ENCODE data around the gene GRHPR.

The GRHPR gene

DNA sequence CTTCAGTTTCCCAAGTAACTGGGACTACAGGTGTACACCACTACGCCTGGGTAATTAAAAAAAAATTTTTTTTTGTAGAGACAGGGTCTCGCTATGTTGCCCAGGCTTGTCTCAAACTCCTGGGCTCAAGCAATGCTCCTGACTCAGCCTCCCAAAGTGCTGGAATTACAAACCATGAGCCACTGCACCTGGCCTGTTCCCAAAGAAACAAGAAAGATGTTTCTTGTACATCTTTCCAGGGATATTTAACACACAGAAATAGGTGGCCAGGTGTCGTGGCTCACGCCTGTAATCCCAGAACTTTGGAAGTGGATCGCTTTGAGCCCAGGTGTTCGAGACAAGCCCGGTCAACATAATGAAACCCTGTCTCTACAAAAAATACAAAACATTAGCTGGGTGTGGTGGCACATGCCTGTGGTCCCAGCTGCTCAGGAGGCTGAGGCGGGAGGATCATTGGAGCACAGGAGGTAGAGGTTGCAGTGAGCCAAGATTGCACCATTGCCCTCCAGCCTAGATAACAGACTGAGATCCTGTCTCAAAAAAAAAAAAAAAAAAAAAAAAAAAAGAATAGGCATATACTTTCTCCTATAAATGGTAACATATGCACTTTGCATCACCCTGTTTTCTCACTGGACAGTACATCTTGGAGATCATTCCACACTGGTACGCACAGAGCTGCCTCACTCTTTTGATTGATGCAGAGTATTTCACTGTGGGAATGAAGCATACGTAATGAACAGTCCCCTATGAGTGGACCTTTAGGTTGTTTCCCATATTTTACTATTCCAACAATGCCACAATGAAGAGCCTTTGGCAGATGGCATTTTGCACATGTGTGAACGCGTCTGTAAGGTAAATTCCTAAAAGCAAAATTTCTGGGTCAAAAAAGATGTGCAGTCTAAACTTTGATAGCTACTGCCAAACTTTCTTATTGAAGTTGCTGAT, 2.0 kb upstream of the GRHPR start:
- Mint-ChIP-seq H3K36me3 (ENCODE audit: low read depth) (no peaks in the 10 kb centered on the region), H3K27me3 (ENCODE audit: low read depth) (no peaks in the 10 kb centered on the region), H3K9me3 (no peaks in the 10 kb centered on the region), H3K4me1 (peaks cover 18% of the 10 kb centered on the region), H3K27ac (no peak overlapping the region), H3K4me3 (peak overlapping the region in 2 of 3 experiments; percentile 30 to 68)
- TF ChIP-seq, protein P1, sequence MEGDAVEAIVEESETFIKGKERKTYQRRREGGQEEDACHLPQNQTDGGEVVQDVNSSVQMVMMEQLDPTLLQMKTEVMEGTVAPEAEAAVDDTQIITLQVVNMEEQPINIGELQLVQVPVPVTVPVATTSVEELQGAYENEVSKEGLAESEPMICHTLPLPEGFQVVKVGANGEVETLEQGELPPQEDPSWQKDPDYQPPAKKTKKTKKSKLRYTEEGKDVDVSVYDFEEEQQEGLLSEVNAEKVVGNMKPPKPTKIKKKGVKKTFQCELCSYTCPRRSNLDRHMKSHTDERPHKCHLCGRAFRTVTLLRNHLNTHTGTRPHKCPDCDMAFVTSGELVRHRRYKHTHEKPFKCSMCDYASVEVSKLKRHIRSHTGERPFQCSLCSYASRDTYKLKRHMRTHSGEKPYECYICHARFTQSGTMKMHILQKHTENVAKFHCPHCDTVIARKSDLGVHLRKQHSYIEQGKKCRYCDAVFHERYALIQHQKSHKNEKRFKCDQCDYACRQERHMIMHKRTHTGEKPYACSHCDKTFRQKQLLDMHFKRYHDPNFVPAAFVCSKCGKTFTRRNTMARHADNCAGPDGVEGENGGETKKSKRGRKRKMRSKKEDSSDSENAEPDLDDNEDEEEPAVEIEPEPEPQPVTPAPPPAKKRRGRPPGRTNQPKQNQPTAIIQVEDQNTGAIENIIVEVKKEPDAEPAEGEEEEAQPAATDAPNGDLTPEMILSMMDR (IDR thresholded peaks at IDR 0.05; ENCODE audit: unreplicated experiment in 3 of 3): no peak

DNA sequence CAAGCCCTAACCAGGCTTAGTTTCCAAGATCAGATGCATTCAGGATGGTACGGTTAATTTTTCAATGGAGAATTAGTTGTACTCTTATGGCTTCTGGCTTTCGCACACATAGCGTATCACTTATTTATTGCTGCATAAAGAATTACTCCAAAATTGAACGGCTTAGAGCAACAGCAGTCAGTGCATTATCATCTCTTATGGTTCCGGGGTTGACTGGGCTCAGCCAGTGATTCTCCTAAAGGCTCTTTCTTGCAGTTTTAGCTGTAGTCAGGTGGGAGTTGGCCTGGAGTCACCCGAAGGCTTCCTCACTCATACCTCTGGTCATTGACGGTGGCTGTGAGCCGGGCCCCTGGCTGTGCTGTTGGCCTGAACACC, 595 bp upstream of the GRHPR start:
- Mint-ChIP-seq H3K27me3 (ENCODE audit: low read depth) (no peaks in the 10 kb centered on the region), H3K9me3 (no peaks in the 10 kb centered on the region), H3K27ac (peak overlapping the region; percentile 89 to 99 (median 90)), H3K4me3 (peak overlapping the region; percentile 98 to 99 (median 99)), H3K4me1 (peaks cover 18% of the 10 kb centered on the region), H3K36me3 (ENCODE audit: low read depth) (peaks cover 12% of the 10 kb centered on the region)
- TF ChIP-seq, protein P1 (IDR thresholded peaks at IDR 0.05; ENCODE audit: unreplicated experiment in 3 of 3): no peak

DNA sequence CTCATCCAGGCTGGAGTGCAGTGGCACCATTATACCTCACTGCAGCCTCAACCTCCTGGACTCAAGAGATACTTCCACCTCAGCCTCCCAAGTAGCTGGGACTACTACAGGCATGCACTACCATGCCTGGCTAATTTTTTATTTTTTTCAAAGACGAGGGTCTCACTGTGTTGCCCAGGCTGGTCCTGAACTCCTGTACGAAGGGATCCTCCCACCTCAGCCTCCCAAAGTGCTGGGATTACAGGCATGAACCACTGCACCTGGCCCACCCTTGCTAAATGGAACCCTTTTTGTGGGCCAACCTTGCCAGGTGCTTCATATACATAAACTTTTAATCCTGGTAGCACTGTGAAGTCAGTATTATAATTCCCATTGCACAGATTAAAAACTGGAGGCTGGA, 1.0 kb downstream of the GRHPR start:
- TF ChIP-seq, protein P1 (IDR thresholded peaks at IDR 0.05; ENCODE audit: unreplicated experiment in 3 of 3): no peak
- no peaks in the 10 kb centered on the region for H3K27me3 Mint-ChIP-seq (ENCODE audit: low read depth)

DNA sequence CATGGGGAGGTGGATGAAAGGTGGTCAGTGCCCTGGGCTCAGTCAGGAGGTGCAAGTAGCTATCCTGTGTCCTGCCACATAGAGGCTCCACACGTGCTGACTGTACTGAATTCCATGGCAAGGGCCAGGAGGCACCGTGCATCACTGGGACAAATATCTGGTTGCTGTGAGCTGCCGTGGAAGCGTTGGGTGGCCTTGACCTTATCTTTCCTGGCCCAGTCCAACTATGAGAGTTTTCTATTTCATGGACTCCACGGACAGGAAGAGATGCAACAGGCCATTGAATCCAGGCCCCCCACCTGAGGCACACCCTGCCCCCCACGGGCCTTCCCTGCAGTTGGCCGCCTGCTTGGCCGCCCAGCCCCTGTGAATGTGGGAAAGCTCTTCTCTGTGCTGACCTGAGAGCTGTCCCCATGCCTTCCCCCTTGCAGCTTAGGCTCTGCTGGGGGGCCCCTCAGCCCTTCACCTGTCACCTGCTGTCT, 1.7 kb downstream of the GRHPR start:
- TF ChIP-seq, protein P1 (IDR thresholded peaks at IDR 0.05; ENCODE audit: unreplicated experiment in 3 of 3): no peak
- H3K27ac Mint-ChIP-seq: peak overlapping the region in 1 of 3 experiments; percentile 90

More for the DNA sequence above, 1.0 kb downstream of the GRHPR start:
- Mint-ChIP-seq H3K36me3 (ENCODE audit: low read depth) (peaks cover 23% of the 10 kb centered on the region), H3K9me3 (no peaks in the 10 kb centered on the region), H3K4me3 (peak overlapping the region; percentile 98 to 99 (median 99)), H3K27ac (peak overlapping the region; percentile 89 to 99 (median 90)), H3K4me1 (peaks cover 18% of the 10 kb centered on the region)

DNA sequence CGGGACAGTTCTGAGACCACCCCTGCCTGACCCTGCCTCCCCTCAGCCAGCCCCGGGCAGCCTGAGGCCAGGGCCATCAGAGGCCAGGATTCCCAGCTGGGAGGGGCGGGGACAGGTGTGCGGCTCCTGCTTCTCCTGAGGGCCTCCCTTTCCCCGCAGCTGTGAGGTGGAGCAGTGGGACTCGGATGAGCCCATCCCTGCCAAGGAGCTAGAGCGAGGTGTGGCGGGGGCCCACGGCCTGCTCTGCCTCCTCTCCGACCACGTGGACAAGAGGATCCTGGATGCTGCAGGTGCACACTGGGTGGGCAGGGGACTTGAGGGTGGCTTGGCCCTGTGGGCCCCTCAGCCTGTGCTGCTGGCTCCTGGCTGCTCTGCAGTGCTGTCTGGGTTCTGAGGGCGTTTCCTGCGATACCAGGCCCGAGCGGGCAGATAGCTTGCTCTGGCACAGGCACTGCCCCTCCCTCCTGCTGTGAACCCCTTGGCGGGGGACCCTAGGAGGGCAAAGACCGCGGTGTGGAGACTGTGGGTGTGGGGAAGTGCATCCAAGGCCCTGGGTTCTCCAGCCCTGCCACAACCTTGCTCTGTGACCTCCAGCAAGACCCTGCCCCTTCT, 2.3 kb downstream of the GRHPR start:
- no peak overlapping the region for H3K27ac Mint-ChIP-seq

More for the DNA sequence above, 1.7 kb downstream of the GRHPR start:
- Mint-ChIP-seq H3K4me1 (peaks cover 18% of the 10 kb centered on the region), H3K4me3 (peak overlapping the region; percentile 98 to 99 (median 99)), H3K27me3 (ENCODE audit: low read depth) (no peaks in the 10 kb centered on the region), H3K9me3 (no peaks in the 10 kb centered on the region), H3K36me3 (ENCODE audit: low read depth) (peaks cover 24% of the 10 kb centered on the region)

More for the DNA sequence above, 2.3 kb downstream of the GRHPR start:
- H3K4me1 Mint-ChIP-seq: peaks cover 18% of the 10 kb centered on the region
- peaks cover 28% of the 10 kb centered on the region for H3K36me3 Mint-ChIP-seq (ENCODE audit: low read depth)
- H3K4me3 Mint-ChIP-seq: peak overlapping the region in 2 of 3 experiments; percentile 17 to 40
- TF ChIP-seq, protein P1 (IDR thresholded peaks at IDR 0.05; ENCODE audit: unreplicated experiment in 3 of 3): no peak
- no peaks in the 10 kb centered on the region for H3K27me3 Mint-ChIP-seq (ENCODE audit: low read depth)
- no peaks in the 10 kb centered on the region for H3K9me3 Mint-ChIP-seq

All from nephron (organoid).